Panc1 (cell line): ENCODE measurements around the gene SCLY.

ENCODE experiments used
- CTCF ChIP-seq: fragments of 450-650 bp; IDR thresholded peaks from 2 replicates; pipeline ENCODE4 v1.5.1; 2017; ENCODE audit warnings: mild to moderate bottlenecking
- POLR2AphosphoS5 ChIP-seq: IDR thresholded peaks from 2 replicates; pipeline ENCODE4 v1.6.1; 2012; ENCODE audit warnings: mild to moderate bottlenecking, low read depth, low read length, moderate library complexity
- REST ChIP-seq, 2 experiments: IDR thresholded peaks; 2 replicates each; pipeline ENCODE4 v1.6.1; 2011 to 2012; ENCODE audit warnings: low read depth in 2 of 2, control low read depth in 1 of 2, low read length in 1 of 2, mild to moderate bottlenecking in 1 of 2, moderate library complexity in 1 of 2; ENCODE audit not compliant: insufficient read depth in 1 of 2
- TCF7L2 ChIP-seq: IDR thresholded peaks from 2 replicates; pipeline ENCODE4 v1.6.1; 2011; ENCODE audit warnings: mild to moderate bottlenecking, low read depth, low read length, inconsistent platforms

GRCh38 chr2:238120463-238121298, 59.9 kb downstream of the SCLY start:
- TF ChIP-seq CTCF, result no peak; the same call in 1 of the 2 replicates
- no peak for TF ChIP-seq POLR2AphosphoS5
- TF ChIP-seq REST (IDR thresholded peaks at IDR 0.05; ENCODE audit: insufficient read depth in 1 of 2, low read depth in 2 of 2, low read length in 1 of 2), result no peak
- no peak for TF ChIP-seq TCF7L2
